ENCODE measurements around the gene SNX2. TPM values are rescaled to one million over a fixed set of nuclear protein-coding genes. Genes with fewer than 3 reads are reported as not detected.

The SNX2 gene
- total and polyA plus RNA-seq, 4 donors, result 30.9 to 102 (median 72.0) TPM

- Histone ChIP-seq H3K9ac (ENCODE audit: insufficient read depth in 1 of 2, low read length in 2 of 2) (no peak overlapping the region), H3K27ac (ENCODE audit: low read depth in 1 of 2, low read length in 1 of 2) (no peak overlapping the region), H3K4me1 (ENCODE audit: control insufficient read depth in 5 of 5, insufficient read depth in 5 of 5, low read length in 5 of 5) (peaks cover 0 to 2% (median 0%) of the 10 kb centered on the region in 5 donors), H3K36me3 (ENCODE audit: control insufficient read depth in 4 of 4, insufficient read depth in 4 of 4, low read length in 4 of 4) (peaks cover 0 to 9% (median 4%) of the 10 kb centered on the region in 4 donors), H3K27me3 (ENCODE audit: control insufficient read depth in 3 of 3, insufficient read depth in 3 of 3, low read length in 2 of 3) (no peaks in the 10 kb centered on the region), H3K4me3 (no peak overlapping the region), H3K9me3 (ENCODE audit: control insufficient read depth in 4 of 4, insufficient read depth in 3 of 4, low read length in 3 of 4) (peaks cover 0 to 11% (median under 1%) of the 10 kb centered on the region in 4 donors)
- ATAC-seq (ENCODE audit: insufficient read depth, low FRiP score) (no peak), DNase-seq (no peak)
- no peak for TF ChIP-seq CTCF (IDR thresholded peaks at IDR 0.05; ENCODE audit: control extremely low read depth, extremely low read depth)
Observed at GRCh38 chr5:122788996-122789395, 14.1 kb downstream of the SNX2 start.

- 95% methylated on average over 5 of the region's 5 CpGs for WGBS, 2 donors
- Histone ChIP-seq H3K4me3 (no peak overlapping the region), H3K36me3 (ENCODE audit: control insufficient read depth in 4 of 4, insufficient read depth in 4 of 4, low read length in 4 of 4) (peaks cover 0 to 9% (median 4%) of the 10 kb centered on the region in 4 donors), H3K4me1 (ENCODE audit: control insufficient read depth in 5 of 5, insufficient read depth in 5 of 5, low read length in 5 of 5) (peaks cover 0 to 2% (median 0%) of the 10 kb centered on the region in 5 donors), H3K27ac (ENCODE audit: low read depth in 1 of 2, low read length in 1 of 2) (no peak overlapping the region), H3K27me3 (ENCODE audit: control insufficient read depth in 3 of 3, insufficient read depth in 3 of 3, low read length in 2 of 3) (no peaks in the 10 kb centered on the region), H3K9ac (ENCODE audit: insufficient read depth in 1 of 2, low read length in 2 of 2) (no peak overlapping the region), H3K9me3 (ENCODE audit: control insufficient read depth in 4 of 4, insufficient read depth in 3 of 4, low read length in 3 of 4) (peaks cover 0 to 11% (median under 1%) of the 10 kb centered on the region in 4 donors)
- no peak for TF ChIP-seq CTCF (IDR thresholded peaks at IDR 0.05; ENCODE audit: control extremely low read depth, extremely low read depth)
- ATAC-seq (ENCODE audit: insufficient read depth, low FRiP score) (no peak), DNase-seq (no peak)
Observed at GRCh38 chr5:122789461-122790171, 14.7 kb downstream of the SNX2 start.

GRCh38 chr5:122790354-122791103, 15.6 kb downstream of the SNX2 start:
- no peak overlapping the region for H3K4me3 ChIP-seq
- H3K9ac ChIP-seq (ENCODE audit: insufficient read depth in 1 of 2, low read length in 2 of 2), result no peak overlapping the region
- no peak for DNase-seq
- H3K4me1 ChIP-seq (ENCODE audit: control insufficient read depth in 5 of 5, insufficient read depth in 5 of 5, low read length in 5 of 5), result peaks cover 0 to 2% (median 0%) of the 10 kb centered on the region in 5 donors
- H3K9me3 ChIP-seq (ENCODE audit: control insufficient read depth in 4 of 4, insufficient read depth in 3 of 4, low read length in 3 of 4), result peaks cover 0 to 9% (median under 1%) of the 10 kb centered on the region in 4 donors
- WGBS, 2 donors, result 94 to 99% methylated on average over 5 of the region's 5 CpGs
- H3K27ac ChIP-seq (ENCODE audit: low read depth in 1 of 2, low read length in 1 of 2), result no peak overlapping the region
- H3K27me3 ChIP-seq (ENCODE audit: control insufficient read depth in 3 of 3, insufficient read depth in 3 of 3, low read length in 2 of 3), result no peaks in the 10 kb centered on the region
- TF ChIP-seq CTCF (IDR thresholded peaks at IDR 0.05; ENCODE audit: control extremely low read depth, extremely low read depth), result no peak
- ATAC-seq (ENCODE audit: insufficient read depth, low FRiP score), result no peak
- H3K36me3 ChIP-seq (ENCODE audit: control insufficient read depth in 4 of 4, insufficient read depth in 4 of 4, low read length in 4 of 4), result peaks cover 0 to 5% (median 4%) of the 10 kb centered on the region in 4 donors

Measured in lung (tissue), 12 donors.